PC-9 (cell line): ENCODE measurements around the gene COA8. TPM values are rescaled to one million over a fixed set of nuclear protein-coding genes. Genes with fewer than 3 reads are reported as not detected.
A peak's percentile ranks its signal among the peaks of the same experiment; 100 is the strongest.

ENCODE experiments used
- BruUV-seq: library from RNA; stranded (reverse); fragments of 400-500 nt; replicated peaks from 2 replicates; lab custom pipeline; 2021; lab: Mats Ljungman, UMichigan
- CTCF ChIA-PET: fragments of 300-600 bp; sonication (Branson Sonifier 250); formaldehyde crosslinking; loops from one replicate; lab custom pipeline; 2022; ENCODE audit warnings: antibody characterized with exemption; lab: Charles Lee
- POLR2A ChIA-PET: fragments of 300-600 bp; sonication (Branson Sonifier 250); formaldehyde crosslinking; loops from one replicate; lab custom pipeline; 2022; ENCODE audit warnings: antibody characterized with exemption; ENCODE audit not compliant: unreplicated experiment; lab: Charles Lee
- DNase-seq, 2 experiments: peaks; one replicate each; pipeline versions ENCODE4 v3.0.0 to v3.0.0-alpha.2; 2015 to 2022; ENCODE audit warnings: mixed read lengths in 1 of 2
- H2AFZ ChIP-seq: fragments of 200-600 bp; sonication (generic); 2 replicates; pipeline ENCODE4 v1.8.1; 2017; ENCODE audit warnings: antibody characterized with exemption
- H3F3A ChIP-seq: fragments of 200-600 bp; sonication (generic); 2 replicates; pipeline ENCODE4 v1.8.1; 2017; ENCODE audit warnings: antibody characterized with exemption, mild to moderate bottlenecking, low read depth; ENCODE audit not compliant: insufficient read depth
- H3K27ac ChIP-seq: fragments of 200-600 bp; sonication (generic); 2 replicates; pipeline ENCODE4 v1.6.1; 2016; ENCODE audit warnings: mixed run types
- H3K27me3 ChIP-seq: fragments of 200-600 bp; sonication (generic); 2 replicates; pipeline ENCODE4 v1.6.1; 2016; ENCODE audit warnings: low read depth, mixed run types; ENCODE audit not compliant: insufficient read depth
- H3K36me3 ChIP-seq: fragments of 200-600 bp; sonication (generic); 2 replicates; pipeline ENCODE4 v1.6.1; 2016; ENCODE audit warnings: low read depth, mixed run types
- H3K4me1 ChIP-seq: fragments of 200-600 bp; sonication (generic); replicated peaks from 2 replicates; pipeline ENCODE4 v1.6.1; 2016; ENCODE audit warnings: mixed run types; ENCODE audit not compliant: insufficient read depth
- H3K4me2 ChIP-seq: fragments of 200-600 bp; sonication (generic); 2 replicates; pipeline ENCODE4 v1.6.1; 2017; ENCODE audit warnings: mixed run types
- H3K4me3 ChIP-seq: fragments of 200-600 bp; sonication (generic); 2 replicates; pipeline ENCODE4 v1.6.1; 2016; ENCODE audit warnings: mixed run types
- H3K79me2 ChIP-seq: fragments of 200-600 bp; sonication (generic); 2 replicates; pipeline ENCODE4 v1.6.1; 2017; ENCODE audit warnings: low read depth, mixed run types
- H3K9me2 ChIP-seq: fragments of 200-600 bp; sonication (generic); 2 replicates; pipeline ENCODE4 v1.8.1; 2017; ENCODE audit warnings: mild to moderate bottlenecking; ENCODE audit not compliant: insufficient read depth
- H3K9me3 ChIP-seq: fragments of 200-600 bp; sonication (generic); 2 replicates; pipeline ENCODE4 v1.8.1; 2016; ENCODE audit warnings: low read depth; ENCODE audit not compliant: insufficient read depth
- H4K20me1 ChIP-seq: fragments of 200-600 bp; sonication (generic); 2 replicates; pipeline ENCODE4 v1.8.1; 2017; ENCODE audit not compliant: insufficient read depth
- EZH2 ChIP-seq: fragments of 200-600 bp; sonication (generic); IDR thresholded peaks from 2 replicates; pipeline ENCODE4 v1.8.0; 2017; ENCODE audit warnings: antibody characterized with exemption, low read depth
- intact Hi-C: fragments of 100-400 bp; cut with micrococcal nuclease; formaldehyde crosslinking; loops from one replicate; pipeline ENCODE4 v1.10.0; 2022; ENCODE audit not compliant: unreplicated experiment
- total RNA-seq: library from RNA; stranded (reverse); gene quantifications from 2 replicates; pipeline ENCODE4 v1.2.3, GENCODE V29; 2021
- TF ChIP-seq, protein P1 (sequence below): fragments of 200-600 bp; sonication (generic); conservative IDR thresholded peaks from 2 replicates; pipeline ENCODE4 v1.6.1; 2017; ENCODE audit warnings: mixed run types, antibody characterized with exemption, mild to moderate bottlenecking, moderate library complexity

Gene COA8
- total RNA-seq, 1 experiment from 2014 or later: 101 TPM

DNA sequence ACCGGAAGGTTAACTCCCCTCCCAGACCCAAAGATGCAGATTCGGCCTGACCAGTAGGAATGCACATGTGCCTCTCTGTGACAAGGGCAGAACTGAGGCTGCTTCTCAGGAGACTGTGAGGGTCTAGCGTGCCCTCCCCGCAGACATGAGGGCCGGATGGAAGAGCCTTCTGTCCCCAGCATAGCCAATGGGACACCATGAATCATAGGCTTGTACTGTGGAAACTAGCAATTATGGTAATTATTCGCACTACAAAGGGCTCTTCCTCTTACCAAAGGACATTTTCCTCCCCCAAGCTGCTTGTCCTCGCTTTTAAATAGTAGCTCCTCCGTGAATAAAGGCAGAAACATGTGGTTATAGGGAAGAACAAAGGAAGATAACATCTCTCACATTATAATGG is 6.2 kb downstream of the COA8 start:
- Histone ChIP-seq H3K27me3 (no peaks in the 10 kb centered on the region), H3K4me3 (no peak overlapping the region), H3K27ac (no peak overlapping the region), H3F3A (peaks cover 53% of the 10 kb centered on the region), H3K4me1 (peaks cover 14% of the 10 kb centered on the region), H3K79me2 (peaks cover 89% of the 10 kb centered on the region), H2AFZ (no peak overlapping the region), H3K36me3 (peaks cover 13% of the 10 kb centered on the region), H4K20me1 (peaks cover 59% of the 10 kb centered on the region), H3K4me2 (no peak overlapping the region), H3K9me3 (no peaks in the 10 kb centered on the region), H3K9me2 (no peaks in the 10 kb centered on the region)
- no TSS peak for BruUV-seq
- intact Hi-C loops: no loop called here
- ChIA-PET CTCF (no interaction called here), POLR2A (interaction anchor here (1.0 kb wide), 1 partner anchor 29 kb away, joined by 14 read pairs; no protein-coding TSS in a partner anchor)
- no peak for TF ChIP-seq EZH2
- TF ChIP-seq, protein P1, sequence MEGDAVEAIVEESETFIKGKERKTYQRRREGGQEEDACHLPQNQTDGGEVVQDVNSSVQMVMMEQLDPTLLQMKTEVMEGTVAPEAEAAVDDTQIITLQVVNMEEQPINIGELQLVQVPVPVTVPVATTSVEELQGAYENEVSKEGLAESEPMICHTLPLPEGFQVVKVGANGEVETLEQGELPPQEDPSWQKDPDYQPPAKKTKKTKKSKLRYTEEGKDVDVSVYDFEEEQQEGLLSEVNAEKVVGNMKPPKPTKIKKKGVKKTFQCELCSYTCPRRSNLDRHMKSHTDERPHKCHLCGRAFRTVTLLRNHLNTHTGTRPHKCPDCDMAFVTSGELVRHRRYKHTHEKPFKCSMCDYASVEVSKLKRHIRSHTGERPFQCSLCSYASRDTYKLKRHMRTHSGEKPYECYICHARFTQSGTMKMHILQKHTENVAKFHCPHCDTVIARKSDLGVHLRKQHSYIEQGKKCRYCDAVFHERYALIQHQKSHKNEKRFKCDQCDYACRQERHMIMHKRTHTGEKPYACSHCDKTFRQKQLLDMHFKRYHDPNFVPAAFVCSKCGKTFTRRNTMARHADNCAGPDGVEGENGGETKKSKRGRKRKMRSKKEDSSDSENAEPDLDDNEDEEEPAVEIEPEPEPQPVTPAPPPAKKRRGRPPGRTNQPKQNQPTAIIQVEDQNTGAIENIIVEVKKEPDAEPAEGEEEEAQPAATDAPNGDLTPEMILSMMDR: no peak
- DNase-seq: peak in 1 of 2 experiments; percentile 17

DNA sequence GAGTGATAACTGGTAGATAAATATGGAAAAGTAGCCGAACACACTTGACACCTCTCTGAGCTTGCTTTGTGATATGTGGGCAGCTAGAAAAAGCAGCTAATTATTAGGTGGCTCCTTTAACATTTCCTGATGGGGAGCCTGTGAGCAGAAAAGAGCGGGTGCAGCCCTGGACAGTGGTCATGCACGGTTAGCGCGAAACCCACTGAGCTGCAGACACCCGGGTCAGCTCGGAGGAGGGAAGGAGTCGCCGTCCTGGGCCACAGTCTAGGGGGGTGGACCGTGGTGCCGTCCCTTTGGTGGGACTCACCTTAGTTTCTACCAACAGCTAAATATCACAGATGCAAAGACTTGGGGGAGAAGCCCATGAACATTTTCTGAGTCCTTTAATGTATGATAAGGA is 6.6 kb downstream of the COA8 start:
- no TSS peak for BruUV-seq
- no peaks in the 10 kb centered on the region for H3K9me3 ChIP-seq
- intact Hi-C loops: no loop called here
- H3K79me2 ChIP-seq: peaks cover 88% of the 10 kb centered on the region
- peaks cover 9% of the 10 kb centered on the region; the same call in 1 of the 2 replicates for H3K4me1 ChIP-seq
- no peak overlapping the region for H3K4me3 ChIP-seq
- H3F3A ChIP-seq: peaks cover 50% of the 10 kb centered on the region
- no peaks in the 10 kb centered on the region for H3K27me3 ChIP-seq
- H3K4me2 ChIP-seq: no peak overlapping the region
- peaks cover 16% of the 10 kb centered on the region for H3K36me3 ChIP-seq
- H4K20me1 ChIP-seq: peaks cover 59% of the 10 kb centered on the region
- DNase-seq: peak in 1 of 2 experiments; percentile 28
- ChIA-PET CTCF (interaction anchor here (0.5 kb wide), 1 partner anchor 16 kb away, joined by 9 read pairs; no protein-coding TSS in a partner anchor), POLR2A (interaction anchor here (1.0 kb wide), 1 partner anchor 29 kb away, joined by 14 read pairs; no protein-coding TSS in a partner anchor)
- no peak overlapping the region for H2AFZ ChIP-seq
- H3K9me2 ChIP-seq: no peaks in the 10 kb centered on the region
- no peak overlapping the region for H3K27ac ChIP-seq
- TF ChIP-seq, protein P1: no peak
- TF ChIP-seq EZH2: no peak

DNA sequence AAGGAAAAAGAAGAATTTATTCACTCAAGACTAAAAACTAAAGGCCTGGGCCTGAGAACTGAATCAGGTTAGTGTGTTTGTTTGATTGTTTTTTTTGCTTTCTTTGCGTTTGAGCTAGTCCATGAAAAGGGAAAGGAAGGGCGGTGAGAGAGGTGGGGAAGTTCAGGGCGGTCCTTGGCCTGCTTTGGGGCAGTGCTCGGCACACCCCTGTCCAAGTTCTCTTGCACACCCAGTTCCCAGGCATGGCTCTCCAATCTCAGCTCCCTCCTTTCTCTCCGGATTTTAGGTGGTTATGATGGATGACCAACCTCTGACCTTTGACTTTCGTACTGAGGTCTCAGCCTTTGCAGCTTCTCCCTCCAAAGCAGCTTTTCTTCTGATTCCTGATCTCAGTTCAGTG is 11.3 kb downstream of the COA8 start:
- TF ChIP-seq, protein P1: no peak
- no peak for TF ChIP-seq EZH2
- no peaks in the 10 kb centered on the region for H3K27me3 ChIP-seq
- ChIA-PET POLR2A (no interaction called here), CTCF (interaction anchor here (0.6 kb wide), 1 partner anchor 44 kb away, joined by 5 read pairs; no protein-coding TSS in a partner anchor)
- H3K79me2 ChIP-seq: peaks cover 73% of the 10 kb centered on the region
- no TSS peak for BruUV-seq
- H4K20me1 ChIP-seq: peaks cover 24% of the 10 kb centered on the region
- peaks cover 31% of the 10 kb centered on the region for H3K36me3 ChIP-seq
- no peak overlapping the region for H3K27ac ChIP-seq
- DNase-seq: no peak
- no peaks in the 10 kb centered on the region for H3K9me2 ChIP-seq
- no peak overlapping the region for H3K4me3 ChIP-seq
- no peak overlapping the region for H3K4me2 ChIP-seq
- no peaks in the 10 kb centered on the region for H3K9me3 ChIP-seq
- H3F3A ChIP-seq: peaks cover 75% of the 10 kb centered on the region
- no peak overlapping the region for H2AFZ ChIP-seq
- peaks cover 24% of the 10 kb centered on the region for H3K4me1 ChIP-seq
- intact Hi-C loops: loop anchor here (10.0 kb wide), 2 partner anchors 411 to 501 kb away; no protein-coding TSS in a partner anchor
